Left lobe of liver (tissue), 2 donors: ENCODE data around the gene IFT172. TPM values are rescaled to one million over a fixed set of nuclear protein-coding genes. Genes with fewer than 3 reads are reported as not detected.
A peak's percentile ranks its signal among the peaks of the same experiment; 100 is the strongest.

Source experiments
- ATAC-seq: fragments of 200-7000 bp; cut with Tn5 transposase; one replicate; pipeline ENCODE4 v1.9.1; 2020; ENCODE audit warnings: mild to moderate bottlenecking, moderate library complexity
- DNase-seq: peaks from one replicate; pipeline ENCODE4 v3.0.0-alpha.2; 2020; ENCODE audit warnings: low spot score
- total RNA-seq: library from RNA; stranded (reverse); gene quantifications from one replicate; pipeline ENCODE4 v1.2.1, GENCODE V29; 2021
- donor health status: DM: no; HTN: no; CAD: no; lungs with moderate emphysema.
- donor health status: DM: no; HTN: yes; CAD: no.

Gene IFT172
- total RNA-seq, 1 donor from 2014 or later = 7.4 TPM

- DNase-seq (peak; percentile 91), ATAC-seq (peak; percentile 57)
Observed at GRCh38 chr2:27494284-27494943, 4.9 kb upstream of the IFT172 start.

GRCh38 chr2:27493948-27494283, 4.4 kb upstream of the IFT172 start:
- no peak for DNase-seq

GRCh38 chr2:27492557-27492956, 3.0 kb upstream of the IFT172 start:
- ATAC-seq = no peak
- DNase-seq = no peak

More at GRCh38 chr2:27493948-27494283, 4.4 kb upstream of the IFT172 start:
- ATAC-seq = no peak

GRCh38 chr2:27489118-27489497, 435 bp downstream of the IFT172 start:
- no peak for ATAC-seq

GRCh38 chr2:27485496-27485895, 4.0 kb downstream of the IFT172 start:
- no peak for DNase-seq
- ATAC-seq = no peak

More at GRCh38 chr2:27489118-27489497, 435 bp downstream of the IFT172 start:
- DNase-seq = no peak

- DNase-seq (no peak), ATAC-seq (no peak)
Observed at GRCh38 chr2:27471961-27472360, 17.6 kb downstream of the IFT172 start.

- ATAC-seq (no peak), DNase-seq (no peak)
Observed at GRCh38 chr2:27464443-27464842, 25.1 kb downstream of the IFT172 start.

GRCh38 chr2:27461118-27461517, 28.4 kb downstream of the IFT172 start:
- DNase-seq (peak; percentile 73), ATAC-seq (peak; percentile 92)

GRCh38 chr2:27453968-27454367, 35.6 kb downstream of the IFT172 start:
- DNase-seq = no peak
- no peak for ATAC-seq

GRCh38 chr2:27451095-27451494, 38.4 kb downstream of the IFT172 start:
- ATAC-seq (no peak), DNase-seq (no peak)

- DNase-seq (no peak), ATAC-seq (no peak)
Observed at GRCh38 chr2:27448381-27448780, 41.2 kb downstream of the IFT172 start.

GRCh38 chr2:27446057-27446456, 43.5 kb downstream of the IFT172 start:
- DNase-seq (peak; percentile 61), ATAC-seq (peak; percentile 65)

GRCh38 chr2:27445615-27446014, 43.9 kb downstream of the IFT172 start:
- DNase-seq = no peak
- ATAC-seq = no peak

- ATAC-seq = no peak
- no peak for DNase-seq
Observed at GRCh38 chr2:27445155-27445554, 44.4 kb downstream of the IFT172 start.

GRCh38 chr2:27442920-27443282, 46.6 kb downstream of the IFT172 start:
- no peak for DNase-seq
- ATAC-seq = peak; percentile 5

GRCh38 chr2:27441958-27442919, 47.3 kb downstream of the IFT172 start, which contains the start of gene KRTCAP3:
Gene KRTCAP3 (plus strand): TSS chr2:27442381. CDS start chr2:27442413, 32 bp downstream.
- peak; percentile 69 for DNase-seq
- peak; percentile 95 for ATAC-seq

GRCh38 chr2:27441226-27441926, 48.2 kb downstream of the IFT172 start:
- DNase-seq (no peak), ATAC-seq (no peak)

GRCh38 chr2:27435628-27436027, 53.9 kb downstream of the IFT172 start:
- DNase-seq (no peak), ATAC-seq (no peak)

GRCh38 chr2:27431395-27431794, 58.1 kb downstream of the IFT172 start:
- DNase-seq = no peak
- no peak for ATAC-seq

- DNase-seq (peak; percentile 91), ATAC-seq (peak; percentile 88)
Observed at GRCh38 chr2:27428978-27429541, 60.5 kb downstream of the IFT172 start.
